HFFc6 (cell line): ENCODE measurements around the gene PMEPA1. TPM values are rescaled to one million over a fixed set of nuclear protein-coding genes. Genes with fewer than 3 reads are reported as not detected.

Source experiments
- DNase-seq: peaks from one replicate; pipeline ENCODE4 v3.0.0-alpha.2; 2018
- H3K27ac Mint-ChIP-seq: 2 replicates; pipeline ENCODE4 v1.8.0; 2020; ENCODE audit warnings: mild to moderate bottlenecking, mixed read lengths
- H3K27me3 Mint-ChIP-seq: 2 replicates; pipeline ENCODE4 v1.8.0; 2021; ENCODE audit warnings: mild to moderate bottlenecking, moderate library complexity, mixed read lengths; ENCODE audit not compliant: insufficient read depth
- H3K36me3 Mint-ChIP-seq: 2 replicates; pipeline ENCODE4 v1.8.0; 2021; ENCODE audit warnings: low read depth, mixed read lengths
- H3K4me1 Mint-ChIP-seq: 2 replicates; pipeline ENCODE4 v1.8.0; 2020; ENCODE audit warnings: low read depth, mixed read lengths
- H3K4me3 Mint-ChIP-seq: 2 replicates; pipeline ENCODE4 v1.8.0; 2020; ENCODE audit warnings: mild to moderate bottlenecking, moderate library complexity, mixed read lengths
- H3K9me3 Mint-ChIP-seq: 2 replicates; pipeline ENCODE4 v1.8.0; 2020; ENCODE audit warnings: mild to moderate bottlenecking, mixed read lengths
- total RNA-seq, 6 experiments: library from RNA; stranded (reverse); fragmentation: NEBNext Ultra II Directional; extraction: Animal tissue kit (Norgen Biotek cat#: 25700); gene quantifications; 2 replicates in 1 of 6; 3 replicates in 5 of 6; pipeline ENCODE4 v1.2.3, GENCODE V29; 2021
- TF ChIP-seq, protein P1 (sequence below): fragments of 200-600 bp; sonication (generic); IDR thresholded peaks from 2 replicates; pipeline ENCODE4 v1.5.0; 2021; ENCODE audit warnings: antibody characterized with exemption, mild to moderate bottlenecking

The PMEPA1 gene
- total RNA-seq, 6 experiments from 2014 or later: 4.7 to 8.0 (median 5.3) TPM

DNA sequence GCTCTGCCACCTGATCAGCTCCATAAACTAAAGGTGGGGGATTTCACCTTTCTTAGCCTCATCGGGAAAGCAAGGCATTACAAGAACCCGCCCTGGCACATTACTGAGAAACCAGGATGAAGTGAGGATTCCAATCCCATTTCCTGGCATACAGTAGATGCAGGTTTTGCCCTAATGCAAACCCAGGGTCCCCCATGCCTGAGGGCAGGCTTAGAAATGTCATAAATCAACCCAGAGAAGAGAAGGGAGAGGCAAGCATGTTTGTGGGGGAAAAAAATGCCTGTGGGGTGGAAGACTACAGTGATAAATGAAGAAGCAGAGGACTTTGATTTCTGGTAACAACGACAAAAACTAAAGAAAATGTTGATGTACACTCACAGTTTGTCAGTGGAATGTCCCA lies 18.0 kb upstream of the PMEPA1 start:
- DNase-seq: no peak
- TF ChIP-seq, protein P1, sequence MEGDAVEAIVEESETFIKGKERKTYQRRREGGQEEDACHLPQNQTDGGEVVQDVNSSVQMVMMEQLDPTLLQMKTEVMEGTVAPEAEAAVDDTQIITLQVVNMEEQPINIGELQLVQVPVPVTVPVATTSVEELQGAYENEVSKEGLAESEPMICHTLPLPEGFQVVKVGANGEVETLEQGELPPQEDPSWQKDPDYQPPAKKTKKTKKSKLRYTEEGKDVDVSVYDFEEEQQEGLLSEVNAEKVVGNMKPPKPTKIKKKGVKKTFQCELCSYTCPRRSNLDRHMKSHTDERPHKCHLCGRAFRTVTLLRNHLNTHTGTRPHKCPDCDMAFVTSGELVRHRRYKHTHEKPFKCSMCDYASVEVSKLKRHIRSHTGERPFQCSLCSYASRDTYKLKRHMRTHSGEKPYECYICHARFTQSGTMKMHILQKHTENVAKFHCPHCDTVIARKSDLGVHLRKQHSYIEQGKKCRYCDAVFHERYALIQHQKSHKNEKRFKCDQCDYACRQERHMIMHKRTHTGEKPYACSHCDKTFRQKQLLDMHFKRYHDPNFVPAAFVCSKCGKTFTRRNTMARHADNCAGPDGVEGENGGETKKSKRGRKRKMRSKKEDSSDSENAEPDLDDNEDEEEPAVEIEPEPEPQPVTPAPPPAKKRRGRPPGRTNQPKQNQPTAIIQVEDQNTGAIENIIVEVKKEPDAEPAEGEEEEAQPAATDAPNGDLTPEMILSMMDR: no peak
- H3K27me3 Mint-ChIP-seq: peaks cover 55% of the 10 kb centered on the region
- no peak overlapping the region for H3K27ac Mint-ChIP-seq
- H3K36me3 Mint-ChIP-seq: no peaks in the 10 kb centered on the region
- H3K4me3 Mint-ChIP-seq: no peak overlapping the region
- no peaks in the 10 kb centered on the region for H3K9me3 Mint-ChIP-seq
- no peaks in the 10 kb centered on the region for H3K4me1 Mint-ChIP-seq

DNA sequence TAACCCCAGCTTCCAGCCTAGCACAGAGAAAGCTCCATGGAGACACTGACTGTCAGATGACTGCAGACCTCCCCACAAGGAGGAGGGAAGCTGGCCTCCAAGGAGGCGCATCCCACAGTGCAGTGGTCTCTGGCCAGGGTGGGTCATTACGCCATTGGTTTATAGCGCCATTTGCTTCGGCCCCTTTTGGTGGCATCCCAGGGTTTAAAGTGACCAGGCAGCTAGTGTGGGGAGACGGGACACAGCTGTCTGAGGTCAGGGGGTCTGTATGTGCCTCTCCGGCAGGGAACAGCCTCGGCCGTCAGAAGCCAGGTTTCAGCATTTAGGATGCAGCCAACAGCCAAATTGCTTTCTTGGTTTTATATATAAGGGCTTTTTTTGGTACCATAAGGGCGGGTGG lies 15.8 kb upstream of the PMEPA1 start:
- Mint-ChIP-seq H3K27ac (no peak overlapping the region), H3K9me3 (no peaks in the 10 kb centered on the region)
- TF ChIP-seq, protein P1: no peak

DNA sequence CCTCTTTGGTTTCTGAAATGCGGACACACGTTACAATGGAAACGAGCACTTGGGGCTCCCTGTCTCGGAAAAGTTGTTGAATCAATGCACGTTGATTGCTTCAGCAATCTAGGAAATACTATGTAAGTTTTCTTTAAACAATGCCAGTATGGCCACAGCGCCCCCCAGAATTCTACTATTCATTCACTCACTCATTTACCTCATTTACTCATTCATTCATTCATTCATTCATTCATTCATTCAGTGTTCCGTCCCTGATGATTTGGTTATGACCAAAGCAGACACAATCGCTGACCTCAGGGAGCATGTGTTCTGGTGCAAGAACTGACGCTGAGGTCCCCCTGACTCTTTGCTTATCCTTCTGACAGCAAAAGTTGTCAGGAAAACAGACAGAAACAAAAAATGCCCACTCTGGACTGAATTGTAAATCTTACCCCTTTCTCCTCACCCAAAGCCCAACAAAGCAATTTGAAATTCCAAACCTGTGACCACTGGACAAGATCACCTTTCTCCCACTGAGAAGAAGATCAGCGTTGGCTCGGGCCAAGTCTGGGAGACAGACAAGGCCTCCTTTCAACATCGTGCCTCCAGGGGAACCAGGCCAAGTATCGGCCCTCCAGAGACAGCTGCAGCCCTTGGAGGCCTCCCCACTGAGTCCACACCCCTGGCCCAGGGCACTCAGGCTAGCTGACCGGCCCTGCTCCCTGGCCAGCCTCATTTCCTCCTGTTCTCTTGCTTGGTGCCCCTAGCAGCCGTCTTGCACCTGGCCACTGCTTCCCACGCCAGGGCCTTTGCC lies 15.0 kb upstream of the PMEPA1 start:
- TF ChIP-seq, protein P1: 0 out of 2 replicates have a peak, but pooled peaks have one; percentile 7
- no peaks in the 10 kb centered on the region for H3K36me3 Mint-ChIP-seq
- no peaks in the 10 kb centered on the region for H3K4me1 Mint-ChIP-seq
- H3K4me3 Mint-ChIP-seq: no peak overlapping the region
- peaks cover 46% of the 10 kb centered on the region for H3K27me3 Mint-ChIP-seq
- no peak overlapping the region for H3K27ac Mint-ChIP-seq
- DNase-seq: no peak
- no peaks in the 10 kb centered on the region for H3K9me3 Mint-ChIP-seq

More for the DNA sequence above, 15.8 kb upstream of the PMEPA1 start:
- no peaks in the 10 kb centered on the region for H3K4me1 Mint-ChIP-seq
- DNase-seq: no peak
- no peak overlapping the region for H3K4me3 Mint-ChIP-seq
- H3K27me3 Mint-ChIP-seq: peaks cover 54% of the 10 kb centered on the region
- H3K36me3 Mint-ChIP-seq: no peaks in the 10 kb centered on the region

DNA sequence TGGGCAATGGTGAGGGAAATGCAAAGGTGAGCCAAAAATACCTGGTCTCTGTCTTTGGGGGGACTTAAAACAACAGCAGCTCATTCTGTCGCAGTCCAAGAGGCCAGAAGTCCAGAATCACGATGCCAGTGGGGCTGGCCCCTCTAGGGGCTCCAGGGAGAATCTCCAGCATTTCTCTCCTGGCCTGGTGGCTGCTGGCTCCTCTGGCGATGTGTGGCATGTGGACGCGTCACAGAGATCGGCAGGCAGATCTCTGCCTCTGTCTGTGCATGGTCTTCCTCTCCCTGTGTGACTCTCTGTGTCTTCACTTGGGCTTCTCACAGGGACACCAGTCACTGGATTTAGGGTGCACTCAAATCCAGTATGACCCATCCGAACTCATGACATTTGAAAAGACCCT lies 14.0 kb upstream of the PMEPA1 start:
- no peak for DNase-seq
- Mint-ChIP-seq H3K4me3 (no peak overlapping the region), H3K9me3 (no peaks in the 10 kb centered on the region), H3K36me3 (no peaks in the 10 kb centered on the region), H3K27ac (no peak overlapping the region), H3K27me3 (peaks cover 40% of the 10 kb centered on the region), H3K4me1 (peaks cover 5% of the 10 kb centered on the region; the same call in 1 of the 2 replicates)
- TF ChIP-seq, protein P1: no peak

DNA sequence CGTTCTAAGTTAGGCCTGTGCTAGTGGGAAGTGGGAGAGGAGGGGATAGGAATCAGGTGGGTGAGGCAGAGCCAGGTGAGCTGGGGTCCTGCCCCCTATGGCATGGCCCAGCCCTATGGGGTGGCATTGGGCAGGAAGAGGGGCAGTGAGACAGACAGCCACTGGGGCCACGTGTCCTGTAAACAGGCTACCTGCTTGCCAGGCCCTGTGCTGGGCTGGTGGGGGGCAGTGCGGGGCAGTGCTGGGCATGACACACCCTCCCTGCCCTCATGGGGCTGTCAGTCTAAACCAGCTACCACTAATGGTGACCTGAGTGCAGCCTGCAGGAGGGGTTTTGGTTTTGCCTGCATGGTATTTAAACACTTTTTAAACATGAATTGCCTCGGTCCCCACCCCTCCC lies 10.1 kb upstream of the PMEPA1 start:
- Mint-ChIP-seq H3K27me3 (peaks cover 16% of the 10 kb centered on the region), H3K27ac (no peak overlapping the region), H3K36me3 (no peaks in the 10 kb centered on the region), H3K4me3 (no peak overlapping the region), H3K4me1 (peaks cover 43% of the 10 kb centered on the region), H3K9me3 (no peaks in the 10 kb centered on the region)
- TF ChIP-seq, protein P1: no peak
- no peak for DNase-seq
